Transverse colon (tissue), 4 donors: ENCODE results near the gene C12orf60.

Source experiments
- CTCF ChIP-seq, 5 experiments: fragments of 200-600 bp in 3 of 5; fragments of 450-650 bp in 2 of 5; sonication (generic) in 3 of 5; IDR thresholded peaks; 1 replicate in 2 of 5; 2 replicates in 3 of 5; pipeline ENCODE4 v1.5.1; 2016 to 2017; ENCODE audit warnings: antibody characterized with exemption in 5 of 5, inconsistent platforms in 3 of 5, mild to moderate bottlenecking in 2 of 5, moderate library complexity in 1 of 5
- EP300 ChIP-seq: sonication (generic); formaldehyde crosslinking; IDR thresholded peaks from one replicate; pipeline ENCODE4 v1.6.1; 2017; ENCODE audit warnings: antibody characterized with exemption, low read depth
- POLR2A ChIP-seq: fragments of 450-650 bp; IDR thresholded peaks from one replicate; pipeline ENCODE4 v1.6.1; 2016; ENCODE audit warnings: antibody characterized with exemption, mild to moderate bottlenecking, moderate library complexity
- POLR2AphosphoS5 ChIP-seq, 3 donors: sonication (generic); formaldehyde crosslinking; IDR thresholded peaks; one replicate each; pipeline ENCODE4 v1.6.1; 2016; ENCODE audit warnings: antibody characterized with exemption in 3 of 3

GRCh38 chr12:14771651-14772137 lies 31.8 kb upstream of the C12orf60 start:
- no peak for TF ChIP-seq CTCF (IDR thresholded peaks at IDR 0.05)
- TF ChIP-seq POLR2A: no peak
- TF ChIP-seq EP300: no peak
- no peak for TF ChIP-seq POLR2AphosphoS5 (IDR thresholded peaks at IDR 0.05)
